ENCODE measurements around the gene CDH4.

CDH4 gene

GRCh38 chr20:61497029-61497627 is 245.1 kb downstream of the CDH4 start:
- DNase-seq (ENCODE audit: low read depth in 1 of 2, low spot score in 1 of 2), result no peak
- no peak for TF ChIP-seq JUND (IDR thresholded peaks at IDR 0.05; ENCODE audit: low read depth)
- in situ Hi-C loops (cut with HindIII; ENCODE audit: low pct_unique_long_range_greater_than_20kb, low sequenced_read_pairs), result no loop called here

GRCh38 chr20:61499859-61500554 is 247.9 kb downstream of the CDH4 start:
- no peak for DNase-seq (ENCODE audit: low read depth in 1 of 2, low spot score in 1 of 2)
- in situ Hi-C loops (cut with HindIII; ENCODE audit: low pct_unique_long_range_greater_than_20kb, low sequenced_read_pairs), result no loop called here
- no peak for TF ChIP-seq JUND (IDR thresholded peaks at IDR 0.05; ENCODE audit: low read depth)

- no peak for DNase-seq (ENCODE audit: low read depth in 1 of 2, low spot score in 1 of 2)
- in situ Hi-C loops (cut with HindIII; ENCODE audit: low pct_unique_long_range_greater_than_20kb, low sequenced_read_pairs), result no loop called here
These were observed 248.8 kb downstream of the CDH4 start for GRCh38 chr20:61500791-61501321.

GRCh38 chr20:61502433-61502832 is 250.4 kb downstream of the CDH4 start:
- no peak for DNase-seq (ENCODE audit: low read depth in 1 of 2, low spot score in 1 of 2)
- no peak for TF ChIP-seq JUND (IDR thresholded peaks at IDR 0.05; ENCODE audit: low read depth)
- in situ Hi-C loops (cut with HindIII; ENCODE audit: low pct_unique_long_range_greater_than_20kb, low sequenced_read_pairs), result no loop called here

More at GRCh38 chr20:61500791-61501321, 248.8 kb downstream of the CDH4 start:
- no peak for TF ChIP-seq JUND (IDR thresholded peaks at IDR 0.05; ENCODE audit: low read depth)

- DNase-seq (ENCODE audit: low read depth in 1 of 2, low spot score in 1 of 2), result no peak
- in situ Hi-C loops (cut with HindIII; ENCODE audit: low pct_unique_long_range_greater_than_20kb, low sequenced_read_pairs), result no loop called here
- no peak for TF ChIP-seq JUND (IDR thresholded peaks at IDR 0.05; ENCODE audit: low read depth)
These were observed 251.0 kb downstream of the CDH4 start for GRCh38 chr20:61503106-61503505.

GRCh38 chr20:61505508-61505907 is 253.4 kb downstream of the CDH4 start:
- in situ Hi-C loops (cut with HindIII; ENCODE audit: low pct_unique_long_range_greater_than_20kb, low sequenced_read_pairs), result no loop called here
- no peak for DNase-seq (ENCODE audit: low read depth in 1 of 2, low spot score in 1 of 2)
- no peak for TF ChIP-seq JUND (IDR thresholded peaks at IDR 0.05; ENCODE audit: low read depth)

- in situ Hi-C loops (cut with HindIII; ENCODE audit: low pct_unique_long_range_greater_than_20kb, low sequenced_read_pairs), result no loop called here
- TF ChIP-seq JUND (IDR thresholded peaks at IDR 0.05; ENCODE audit: low read depth), result no peak
These were observed 255.7 kb downstream of the CDH4 start for GRCh38 chr20:61507778-61508177.

GRCh38 chr20:61508301-61509096 is 256.4 kb downstream of the CDH4 start:
- TF ChIP-seq JUND (IDR thresholded peaks at IDR 0.05; ENCODE audit: low read depth), result no peak
- DNase-seq (ENCODE audit: low read depth in 1 of 2, low spot score in 1 of 2), result no peak
- in situ Hi-C loops (cut with HindIII; ENCODE audit: low pct_unique_long_range_greater_than_20kb, low sequenced_read_pairs), result no loop called here

More at GRCh38 chr20:61507778-61508177, 255.7 kb downstream of the CDH4 start:
- DNase-seq (ENCODE audit: low read depth in 1 of 2, low spot score in 1 of 2), result no peak

- in situ Hi-C loops (cut with HindIII; ENCODE audit: low pct_unique_long_range_greater_than_20kb, low sequenced_read_pairs), result no loop called here
- no peak for DNase-seq (ENCODE audit: low read depth in 1 of 2, low spot score in 1 of 2)
- no peak for TF ChIP-seq JUND (IDR thresholded peaks at IDR 0.05; ENCODE audit: low read depth)
These were observed 258.8 kb downstream of the CDH4 start for GRCh38 chr20:61510778-61511330.

- in situ Hi-C loops (cut with HindIII; ENCODE audit: low pct_unique_long_range_greater_than_20kb, low sequenced_read_pairs), result no loop called here
- no peak for TF ChIP-seq JUND (IDR thresholded peaks at IDR 0.05; ENCODE audit: low read depth)
- DNase-seq (ENCODE audit: low read depth in 1 of 2, low spot score in 1 of 2), result no peak
These were observed 260.4 kb downstream of the CDH4 start for GRCh38 chr20:61512475-61512874.

- no peak for DNase-seq (ENCODE audit: low read depth in 1 of 2, low spot score in 1 of 2)
- TF ChIP-seq JUND (IDR thresholded peaks at IDR 0.05; ENCODE audit: low read depth), result no peak
- in situ Hi-C loops (cut with HindIII; ENCODE audit: low pct_unique_long_range_greater_than_20kb, low sequenced_read_pairs), result no loop called here
These were observed 261.3 kb downstream of the CDH4 start for GRCh38 chr20:61513124-61514017.

- no peak for TF ChIP-seq JUND (IDR thresholded peaks at IDR 0.05; ENCODE audit: low read depth)
- in situ Hi-C loops (cut with HindIII; ENCODE audit: low pct_unique_long_range_greater_than_20kb, low sequenced_read_pairs), result no loop called here
- no peak for DNase-seq (ENCODE audit: low read depth in 1 of 2, low spot score in 1 of 2)
These were observed 261.9 kb downstream of the CDH4 start for GRCh38 chr20:61514018-61514365.

All from T47D (cell line).